SK-N-SH (cell line): ENCODE measurements around the gene TMTC2. TPM values are rescaled to one million over a fixed set of nuclear protein-coding genes. Genes with fewer than 3 reads are reported as not detected.

Experiments used
- CTCF ChIA-PET: fragments of 300-600, 350-600 bp; formaldehyde crosslinking; extraction: SDS; loops from one replicate; lab custom pipeline; 2021; lab: Yijun Ruan, JAX
- POLR2A ChIA-PET: fragments of 350-600 bp; sonication (Branson Sonifier 250); formaldehyde crosslinking; extraction: SDS; loops from one replicate; lab custom pipeline; 2020; ENCODE audit warnings: antibody characterized with exemption, inconsistent platforms; lab: Yijun Ruan, JAX
- DNase-seq: peaks from one replicate; pipeline ENCODE4 v3.0.0; 2012
- H2AFZ ChIP-seq: fragments of 200-600 bp; sonication (generic); 2 replicates; pipeline ENCODE4 v1.8.1; 2016; ENCODE audit warnings: antibody characterized with exemption, mild to moderate bottlenecking, low read depth
- H3F3A ChIP-seq: fragments of 200-600 bp; sonication (generic); replicated peaks from 2 replicates; pipeline ENCODE3; 2016; ENCODE audit warnings: antibody characterized with exemption, mild to moderate bottlenecking; ENCODE audit not compliant: insufficient read depth
- H3K27ac ChIP-seq, 2 experiments: fragments of 200-500 bp in 1 of 2; fragments of 200-600 bp in 1 of 2; sonication (Bioruptor generic) in 1 of 2; sonication (generic), shearing (Covaris generic) in 1 of 2; 2 replicates each; pipeline versions ENCODE4 v1.5.1 to v1.6.1; 2014 to 2016; ENCODE audit warnings: low read depth in 2 of 2, inconsistent platforms in 1 of 2, low read length in 1 of 2, mild to moderate bottlenecking in 1 of 2, mixed read lengths in 1 of 2
- H3K27me3 ChIP-seq: fragments of 200-600 bp; sonication (generic), shearing (Covaris generic); 2 replicates; pipeline ENCODE4 v1.6.1; 2016; ENCODE audit warnings: mixed run types; ENCODE audit not compliant: insufficient read depth
- H3K36me3 ChIP-seq, 2 experiments: fragments of 200-500 bp in 1 of 2; fragments of 200-600 bp in 1 of 2; sonication (Bioruptor generic) in 1 of 2; sonication (generic) in 1 of 2; replicated peaks in 1 of 2; 2 replicates each; pipeline versions ENCODE3 to v1.5.1; 2014 to 2016; ENCODE audit warnings: low read length in 1 of 2, mild to moderate bottlenecking in 1 of 2; ENCODE audit not compliant: insufficient read depth in 2 of 2, control insufficient read depth in 1 of 2
- H3K4me1 ChIP-seq, 2 experiments: fragments of 200-500 bp in 1 of 2; fragments of 200-600 bp in 1 of 2; sonication (Bioruptor generic) in 1 of 2; sonication (generic), shearing (Covaris generic) in 1 of 2; 2 replicates each; pipeline versions ENCODE4 v1.5.1 to v1.6.1; 2014 to 2016; ENCODE audit warnings: low read depth in 1 of 2, low read length in 1 of 2, mixed run types in 1 of 2; ENCODE audit not compliant: insufficient read depth in 2 of 2, control insufficient read depth in 1 of 2
- H3K4me2 ChIP-seq: fragments of 200-600 bp; sonication (generic), shearing (Covaris generic); 2 replicates; pipeline ENCODE4 v1.6.1; 2017; ENCODE audit warnings: mixed run types
- H3K4me3 ChIP-seq, 2 experiments: fragments of 200-500 bp in 1 of 2; fragments of 200-600 bp in 1 of 2; sonication (Bioruptor generic) in 1 of 2; sonication (generic), shearing (Covaris generic) in 1 of 2; 2 replicates each; pipeline versions ENCODE4 v1.5.1 to v1.8.1; 2014 to 2016; ENCODE audit warnings: low read depth in 2 of 2, inconsistent platforms in 1 of 2, low read length in 1 of 2, mild to moderate bottlenecking in 1 of 2, mixed read lengths in 1 of 2, moderate library complexity in 1 of 2
- H3K79me2 ChIP-seq: fragments of 200-600 bp; sonication (generic); 2 replicates; pipeline ENCODE4 v1.8.1; 2017; ENCODE audit warnings: mild to moderate bottlenecking; ENCODE audit not compliant: insufficient read depth
- H3K9ac ChIP-seq: fragments of 200-600 bp; sonication (generic); 2 replicates; pipeline ENCODE4 v1.6.1; 2017; ENCODE audit warnings: mixed run types
- H3K9me2 ChIP-seq: fragments of 200-600 bp; sonication (generic); 2 replicates; pipeline ENCODE4 v1.6.1; 2017; ENCODE audit warnings: mixed run types
- H3K9me3 ChIP-seq: fragments of 200-600 bp; sonication (generic); 2 replicates; pipeline ENCODE4 v1.6.1; 2017; ENCODE audit warnings: mixed run types, mild to moderate bottlenecking, moderate library complexity
- H4K20me1 ChIP-seq: fragments of 200-600 bp; sonication (generic); 2 replicates; pipeline ENCODE4 v1.6.1; 2017; ENCODE audit warnings: mild to moderate bottlenecking, mixed run types; ENCODE audit not compliant: insufficient read depth
- EP300 ChIP-seq, 2 experiments: IDR thresholded peaks; 2 replicates each; pipeline versions ENCODE4 v1.4.0 to v1.6.1; 2012; ENCODE audit warnings: borderline replicate concordance in 1 of 2, low read depth in 1 of 2, low read length in 1 of 2
- EZH2phosphoT487 ChIP-seq: fragments of 200-600 bp; sonication (generic); IDR thresholded peaks from 2 replicates; pipeline ENCODE4 v1.6.1; 2017; ENCODE audit warnings: low read depth, mixed run types, mild to moderate bottlenecking, antibody characterized with exemption, moderate library complexity, borderline replicate concordance
- FOXJ3 ChIP-seq: sonication (generic); formaldehyde crosslinking; IDR thresholded peaks from 2 replicates; pipeline ENCODE4 v1.5.1; 2020; ENCODE audit warnings: mild to moderate bottlenecking, missing genetic modification reagents
- JUND ChIP-seq: IDR thresholded peaks from 2 replicates; pipeline ENCODE4 v1.4.0; 2012
- MEF2A ChIP-seq: IDR thresholded peaks from 2 replicates; pipeline ENCODE4 v1.4.0; 2012; ENCODE audit warnings: low read depth, borderline replicate concordance
- MXI1 ChIP-seq: IDR thresholded peaks from 2 replicates; pipeline ENCODE4 v1.6.1; 2012; ENCODE audit warnings: mild to moderate bottlenecking, low read depth, low read length, improper control_type of control experiment
- NFIC ChIP-seq: IDR thresholded peaks from 2 replicates; pipeline ENCODE4 v1.4.0; 2012; ENCODE audit warnings: borderline replicate concordance
- POLR2AphosphoS5 ChIP-seq: IDR thresholded peaks from 2 replicates; pipeline ENCODE4 v1.6.1; 2012; ENCODE audit warnings: low read depth, low read length
- RAD21 ChIP-seq: IDR thresholded peaks from 2 replicates; pipeline ENCODE4 v1.6.1; 2012; ENCODE audit warnings: mild to moderate bottlenecking, low read length
- RFX5 ChIP-seq: IDR thresholded peaks from 2 replicates; pipeline ENCODE4 v1.6.1; 2012; ENCODE audit warnings: mild to moderate bottlenecking, improper control_type of control experiment, low read length
- SMC3 ChIP-seq: IDR thresholded peaks from 2 replicates; pipeline ENCODE4 v1.6.1; 2012; ENCODE audit warnings: low read depth, low read length, improper control_type of control experiment
- TAF1 ChIP-seq: IDR thresholded peaks from 2 replicates; pipeline ENCODE4 v1.6.1; 2012; ENCODE audit warnings: low read depth, mild to moderate bottlenecking, low read length, moderate library complexity, borderline replicate concordance
- TEAD4 ChIP-seq: IDR thresholded peaks from 2 replicates; pipeline ENCODE4 v1.4.0; 2012; ENCODE audit warnings: mild to moderate bottlenecking, borderline replicate concordance; ENCODE audit not compliant: insufficient read depth
- YY1 ChIP-seq: IDR thresholded peaks from 2 replicates; pipeline ENCODE4 v1.4.0; 2012; ENCODE audit warnings: low read depth, mild to moderate bottlenecking
- WGBS: methylation state at CpG from one replicate; pipeline ENCODE4 v1.1.6; 2017; ENCODE audit warnings: low lambda C conversion rate; 5-methylcytosine and 5-hydroxymethylcytosine counted together
- polyA plus RNA-seq, 3 experiments: library from polyadenylated mRNA; depleted of rRNA; stranded (reverse); fragments of >200 nt; gene quantifications; 2 replicates each; pipeline ENCODE4 v1.2.3, GENCODE V29; 2012
- TF ChIP-seq, protein P1 (sequence below): fragments of 200-600 bp; sonication (generic); IDR thresholded peaks from 2 replicates; pipeline ENCODE4 v1.6.1; 2017; ENCODE audit warnings: antibody characterized with exemption, mild to moderate bottlenecking, moderate library complexity
- TF ChIP-seq, protein P2 (sequence below): IDR thresholded peaks from 2 replicates; pipeline ENCODE4; 2012
- TF ChIP-seq, protein P3 (sequence below): fragments of 150-350 bp; IDR thresholded peaks from 2 replicates; pipeline ENCODE4 v1.6.1; 2017; ENCODE audit warnings: antibody characterized with exemption, low read length, low read depth, borderline replicate concordance
- TF ChIP-seq, protein P4 (sequence below): IDR thresholded peaks from 2 replicates; pipeline ENCODE4 v1.6.1; 2012; ENCODE audit warnings: mild to moderate bottlenecking, low read depth, low read length, moderate library complexity
- TF ChIP-seq, protein P5 (sequence below): IDR thresholded peaks from 2 replicates; pipeline ENCODE4 v1.4.0; 2012; ENCODE audit warnings: low read depth, borderline replicate concordance

TMTC2 gene
- polyA plus RNA-seq, 1 of the 3 experiments (the other 2 are of a cell fraction), result 4.1 TPM

DNA sequence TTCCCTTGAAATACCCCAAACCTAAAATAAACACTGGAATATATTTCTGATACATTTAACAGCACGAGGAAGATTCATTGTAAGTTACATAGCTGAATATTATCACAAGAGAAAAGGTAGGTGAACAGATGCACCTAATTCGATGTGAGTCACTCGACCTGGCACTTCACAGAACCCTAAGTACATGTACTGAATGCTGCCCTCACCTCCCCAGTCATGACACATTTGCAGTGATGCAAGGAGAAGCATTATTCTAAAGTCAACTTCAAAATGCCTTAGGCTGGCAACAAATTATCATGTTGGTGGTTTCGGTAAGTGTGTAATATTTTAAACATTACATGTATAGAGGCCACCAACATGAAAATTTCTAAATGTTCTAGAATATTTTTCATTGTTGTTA lies 35.2 kb upstream of the TMTC2 start:
- POLR2A ChIA-PET, result no interaction called here
- Histone ChIP-seq H3K27me3 (no peaks in the 10 kb centered on the region), H3F3A (no peaks in the 10 kb centered on the region), H3K9ac (no peak overlapping the region), H3K9me2 (no peaks in the 10 kb centered on the region), H4K20me1 (no peaks in the 10 kb centered on the region), H3K27ac (no peak overlapping the region), H3K4me3 (no peak overlapping the region), H3K4me2 (no peak overlapping the region), H3K9me3 (no peaks in the 10 kb centered on the region), H3K79me2 (no peaks in the 10 kb centered on the region), H3K36me3 (no peaks in the 10 kb centered on the region), H2AFZ (no peak overlapping the region), H3K4me1 (no peaks in the 10 kb centered on the region; a peak in 1 of 4 replicates)
- WGBS, result 47% methylated on average over 4 of the region's 4 CpGs
- DNase-seq, result no peak
- TF ChIP-seq NFIC, result no peak
- TF ChIP-seq, protein P1, sequence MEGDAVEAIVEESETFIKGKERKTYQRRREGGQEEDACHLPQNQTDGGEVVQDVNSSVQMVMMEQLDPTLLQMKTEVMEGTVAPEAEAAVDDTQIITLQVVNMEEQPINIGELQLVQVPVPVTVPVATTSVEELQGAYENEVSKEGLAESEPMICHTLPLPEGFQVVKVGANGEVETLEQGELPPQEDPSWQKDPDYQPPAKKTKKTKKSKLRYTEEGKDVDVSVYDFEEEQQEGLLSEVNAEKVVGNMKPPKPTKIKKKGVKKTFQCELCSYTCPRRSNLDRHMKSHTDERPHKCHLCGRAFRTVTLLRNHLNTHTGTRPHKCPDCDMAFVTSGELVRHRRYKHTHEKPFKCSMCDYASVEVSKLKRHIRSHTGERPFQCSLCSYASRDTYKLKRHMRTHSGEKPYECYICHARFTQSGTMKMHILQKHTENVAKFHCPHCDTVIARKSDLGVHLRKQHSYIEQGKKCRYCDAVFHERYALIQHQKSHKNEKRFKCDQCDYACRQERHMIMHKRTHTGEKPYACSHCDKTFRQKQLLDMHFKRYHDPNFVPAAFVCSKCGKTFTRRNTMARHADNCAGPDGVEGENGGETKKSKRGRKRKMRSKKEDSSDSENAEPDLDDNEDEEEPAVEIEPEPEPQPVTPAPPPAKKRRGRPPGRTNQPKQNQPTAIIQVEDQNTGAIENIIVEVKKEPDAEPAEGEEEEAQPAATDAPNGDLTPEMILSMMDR, result no peak
- TF ChIP-seq JUND, result no peak
- no peak for TF ChIP-seq EZH2phosphoT487
- no peak for TF ChIP-seq MEF2A
- no peak for TF ChIP-seq TEAD4
- TF ChIP-seq TAF1, result no peak
- TF ChIP-seq, protein P2, sequence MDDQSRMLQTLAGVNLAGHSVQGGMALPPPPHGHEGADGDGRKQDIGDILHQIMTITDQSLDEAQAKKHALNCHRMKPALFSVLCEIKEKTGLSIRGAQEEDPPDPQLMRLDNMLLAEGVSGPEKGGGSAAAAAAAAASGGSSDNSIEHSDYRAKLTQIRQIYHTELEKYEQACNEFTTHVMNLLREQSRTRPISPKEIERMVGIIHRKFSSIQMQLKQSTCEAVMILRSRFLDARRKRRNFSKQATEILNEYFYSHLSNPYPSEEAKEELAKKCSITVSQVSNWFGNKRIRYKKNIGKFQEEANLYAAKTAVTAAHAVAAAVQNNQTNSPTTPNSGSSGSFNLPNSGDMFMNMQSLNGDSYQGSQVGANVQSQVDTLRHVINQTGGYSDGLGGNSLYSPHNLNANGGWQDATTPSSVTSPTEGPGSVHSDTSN, result no peak
- TF ChIP-seq MXI1, result no peak
- TF ChIP-seq YY1, result no peak
- TF ChIP-seq, protein P3, sequence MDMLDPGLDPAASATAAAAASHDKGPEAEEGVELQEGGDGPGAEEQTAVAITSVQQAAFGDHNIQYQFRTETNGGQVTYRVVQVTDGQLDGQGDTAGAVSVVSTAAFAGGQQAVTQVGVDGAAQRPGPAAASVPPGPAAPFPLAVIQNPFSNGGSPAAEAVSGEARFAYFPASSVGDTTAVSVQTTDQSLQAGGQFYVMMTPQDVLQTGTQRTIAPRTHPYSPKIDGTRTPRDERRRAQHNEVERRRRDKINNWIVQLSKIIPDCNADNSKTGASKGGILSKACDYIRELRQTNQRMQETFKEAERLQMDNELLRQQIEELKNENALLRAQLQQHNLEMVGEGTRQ, result no peak
- TF ChIP-seq SMC3, result no peak
- no peak for TF ChIP-seq POLR2AphosphoS5
- TF ChIP-seq RAD21, result no peak
- TF ChIP-seq, protein P4, sequence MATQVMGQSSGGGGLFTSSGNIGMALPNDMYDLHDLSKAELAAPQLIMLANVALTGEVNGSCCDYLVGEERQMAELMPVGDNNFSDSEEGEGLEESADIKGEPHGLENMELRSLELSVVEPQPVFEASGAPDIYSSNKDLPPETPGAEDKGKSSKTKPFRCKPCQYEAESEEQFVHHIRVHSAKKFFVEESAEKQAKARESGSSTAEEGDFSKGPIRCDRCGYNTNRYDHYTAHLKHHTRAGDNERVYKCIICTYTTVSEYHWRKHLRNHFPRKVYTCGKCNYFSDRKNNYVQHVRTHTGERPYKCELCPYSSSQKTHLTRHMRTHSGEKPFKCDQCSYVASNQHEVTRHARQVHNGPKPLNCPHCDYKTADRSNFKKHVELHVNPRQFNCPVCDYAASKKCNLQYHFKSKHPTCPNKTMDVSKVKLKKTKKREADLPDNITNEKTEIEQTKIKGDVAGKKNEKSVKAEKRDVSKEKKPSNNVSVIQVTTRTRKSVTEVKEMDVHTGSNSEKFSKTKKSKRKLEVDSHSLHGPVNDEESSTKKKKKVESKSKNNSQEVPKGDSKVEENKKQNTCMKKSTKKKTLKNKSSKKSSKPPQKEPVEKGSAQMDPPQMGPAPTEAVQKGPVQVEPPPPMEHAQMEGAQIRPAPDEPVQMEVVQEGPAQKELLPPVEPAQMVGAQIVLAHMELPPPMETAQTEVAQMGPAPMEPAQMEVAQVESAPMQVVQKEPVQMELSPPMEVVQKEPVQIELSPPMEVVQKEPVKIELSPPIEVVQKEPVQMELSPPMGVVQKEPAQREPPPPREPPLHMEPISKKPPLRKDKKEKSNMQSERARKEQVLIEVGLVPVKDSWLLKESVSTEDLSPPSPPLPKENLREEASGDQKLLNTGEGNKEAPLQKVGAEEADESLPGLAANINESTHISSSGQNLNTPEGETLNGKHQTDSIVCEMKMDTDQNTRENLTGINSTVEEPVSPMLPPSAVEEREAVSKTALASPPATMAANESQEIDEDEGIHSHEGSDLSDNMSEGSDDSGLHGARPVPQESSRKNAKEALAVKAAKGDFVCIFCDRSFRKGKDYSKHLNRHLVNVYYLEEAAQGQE, result no peak
- TF ChIP-seq, protein P5, sequence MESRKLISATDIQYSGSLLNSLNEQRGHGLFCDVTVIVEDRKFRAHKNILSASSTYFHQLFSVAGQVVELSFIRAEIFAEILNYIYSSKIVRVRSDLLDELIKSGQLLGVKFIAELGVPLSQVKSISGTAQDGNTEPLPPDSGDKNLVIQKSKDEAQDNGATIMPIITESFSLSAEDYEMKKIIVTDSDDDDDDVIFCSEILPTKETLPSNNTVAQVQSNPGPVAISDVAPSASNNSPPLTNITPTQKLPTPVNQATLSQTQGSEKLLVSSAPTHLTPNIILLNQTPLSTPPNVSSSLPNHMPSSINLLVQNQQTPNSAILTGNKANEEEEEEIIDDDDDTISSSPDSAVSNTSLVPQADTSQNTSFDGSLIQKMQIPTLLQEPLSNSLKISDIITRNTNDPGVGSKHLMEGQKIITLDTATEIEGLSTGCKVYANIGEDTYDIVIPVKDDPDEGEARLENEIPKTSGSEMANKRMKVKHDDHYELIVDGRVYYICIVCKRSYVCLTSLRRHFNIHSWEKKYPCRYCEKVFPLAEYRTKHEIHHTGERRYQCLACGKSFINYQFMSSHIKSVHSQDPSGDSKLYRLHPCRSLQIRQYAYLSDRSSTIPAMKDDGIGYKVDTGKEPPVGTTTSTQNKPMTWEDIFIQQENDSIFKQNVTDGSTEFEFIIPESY, result no peak
- no peak for TF ChIP-seq FOXJ3
- TF ChIP-seq EP300 (IDR thresholded peaks at IDR 0.05; ENCODE audit: borderline replicate concordance in 1 of 2, low read depth in 1 of 2, low read length in 1 of 2), result no peak
- TF ChIP-seq RFX5, result no peak
- TF ChIP-seq, all 33 proteins: peak for 0
- CTCF ChIA-PET, result no interaction called here
